RWPE1 (cell line): ENCODE measurements around the gene XRCC6.

ENCODE experiments used
- CTCF ChIA-PET: fragments of 350-600 bp; sonication (Branson Sonifier 250); formaldehyde crosslinking; extraction: SDS; loops from one replicate; lab custom pipeline; 2021; lab: Yijun Ruan, JAX
- POLR2A ChIA-PET: fragments of 400-600 bp; formaldehyde crosslinking; extraction: SDS; loops from one replicate; lab custom pipeline; 2020; ENCODE audit warnings: antibody characterized with exemption; ENCODE audit not compliant: low non-redundant PET; lab: Yijun Ruan, JAX
- DNase-seq: peaks from one replicate; pipeline ENCODE4 v3.0.0; 2012; ENCODE audit warnings: low spot score
- H3K27ac ChIP-seq: fragments of 450-650 bp; 2 replicates; pipeline ENCODE4 v1.5.1; 2017
- TF ChIP-seq, protein P1 (sequence below): fragments of 450-650 bp; conservative IDR thresholded peaks from 2 replicates; pipeline ENCODE4 v1.5.1; 2017; ENCODE audit warnings: low read depth, mild to moderate bottlenecking

Gene XRCC6

DNA sequence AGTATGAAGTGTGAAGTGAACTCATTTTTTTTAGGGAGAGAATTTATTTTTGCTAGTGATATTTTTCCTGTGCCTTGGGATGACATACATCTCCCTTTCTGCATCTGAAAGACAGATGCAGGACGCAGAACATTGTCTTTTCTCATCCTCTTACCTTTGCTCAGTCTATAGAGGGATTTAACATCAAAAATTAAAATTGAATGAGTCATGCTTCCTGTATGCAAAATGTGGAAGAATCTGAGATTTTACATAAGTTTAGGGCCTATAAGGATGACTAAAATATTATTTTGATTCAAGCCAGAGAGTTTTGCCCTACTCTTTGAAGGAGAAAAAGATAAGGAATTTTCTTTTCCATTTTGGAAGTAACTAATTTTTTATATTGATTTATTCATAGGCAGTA lies 27.3 kb downstream of the XRCC6 start:
- TF ChIP-seq, protein P1, sequence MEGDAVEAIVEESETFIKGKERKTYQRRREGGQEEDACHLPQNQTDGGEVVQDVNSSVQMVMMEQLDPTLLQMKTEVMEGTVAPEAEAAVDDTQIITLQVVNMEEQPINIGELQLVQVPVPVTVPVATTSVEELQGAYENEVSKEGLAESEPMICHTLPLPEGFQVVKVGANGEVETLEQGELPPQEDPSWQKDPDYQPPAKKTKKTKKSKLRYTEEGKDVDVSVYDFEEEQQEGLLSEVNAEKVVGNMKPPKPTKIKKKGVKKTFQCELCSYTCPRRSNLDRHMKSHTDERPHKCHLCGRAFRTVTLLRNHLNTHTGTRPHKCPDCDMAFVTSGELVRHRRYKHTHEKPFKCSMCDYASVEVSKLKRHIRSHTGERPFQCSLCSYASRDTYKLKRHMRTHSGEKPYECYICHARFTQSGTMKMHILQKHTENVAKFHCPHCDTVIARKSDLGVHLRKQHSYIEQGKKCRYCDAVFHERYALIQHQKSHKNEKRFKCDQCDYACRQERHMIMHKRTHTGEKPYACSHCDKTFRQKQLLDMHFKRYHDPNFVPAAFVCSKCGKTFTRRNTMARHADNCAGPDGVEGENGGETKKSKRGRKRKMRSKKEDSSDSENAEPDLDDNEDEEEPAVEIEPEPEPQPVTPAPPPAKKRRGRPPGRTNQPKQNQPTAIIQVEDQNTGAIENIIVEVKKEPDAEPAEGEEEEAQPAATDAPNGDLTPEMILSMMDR = no peak
- H3K27ac ChIP-seq = no peak overlapping the region
- CTCF ChIA-PET = no interaction called here
- DNase-seq = no peak
- POLR2A ChIA-PET = no interaction called here

GRCh38 chr22:41650229-41650628 lies 29.1 kb downstream of the XRCC6 start:
- POLR2A ChIA-PET = no interaction called here

GRCh38 chr22:41650821-41651220 lies 29.7 kb downstream of the XRCC6 start:
- no peak overlapping the region for H3K27ac ChIP-seq
- no peak for DNase-seq
- ChIA-PET CTCF (interaction anchor here (0.7 kb wide), 1 partner anchor 81 kb away, joined by 4 read pairs; no protein-coding TSS in a partner anchor), POLR2A (no interaction called here)
- TF ChIP-seq, protein P1 = no peak

More at GRCh38 chr22:41650229-41650628, 29.1 kb downstream of the XRCC6 start:
- no peak for DNase-seq
- H3K27ac ChIP-seq = no peak overlapping the region
- TF ChIP-seq, protein P1 = no peak
- CTCF ChIA-PET = interaction anchor here (0.7 kb wide), 1 partner anchor 16 kb away, joined by 3 read pairs; no protein-coding TSS in a partner anchor

DNA sequence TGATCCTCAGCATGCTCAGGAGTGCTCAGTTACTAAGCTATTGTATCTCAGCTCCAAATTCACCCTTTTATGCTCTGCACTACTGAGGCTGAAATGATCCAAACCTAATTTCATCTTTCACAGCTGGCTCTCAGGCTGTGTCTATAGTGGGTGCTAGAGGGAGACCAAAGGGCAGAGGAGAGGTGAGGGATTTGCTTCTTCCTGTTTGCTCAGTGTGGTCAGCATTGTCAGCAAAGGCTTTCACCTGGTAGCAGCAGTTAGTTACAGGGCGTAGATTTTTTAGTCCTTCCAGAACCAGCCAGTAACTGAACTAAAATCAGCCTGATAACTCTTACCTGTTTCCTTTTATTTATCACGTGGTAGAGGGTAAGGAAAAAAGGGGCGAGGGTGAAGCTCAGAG lies 33.2 kb downstream of the XRCC6 start:
- DNase-seq = no peak
- no peak overlapping the region for H3K27ac ChIP-seq
- POLR2A ChIA-PET = no interaction called here
- TF ChIP-seq, protein P1 = no peak
- CTCF ChIA-PET = interaction anchor here (1.2 kb wide), 1 partner anchor 92 kb away, joined by 3 read pairs; no protein-coding TSS in a partner anchor

GRCh38 chr22:41656556-41656955 lies 35.5 kb downstream of the XRCC6 start:
- TF ChIP-seq, protein P1 = no peak
- DNase-seq = no peak
- no peak overlapping the region for H3K27ac ChIP-seq
- CTCF ChIA-PET = interaction anchor here (0.7 kb wide), 1 partner anchor 11 kb away, joined by 3 read pairs; no protein-coding TSS in a partner anchor
- POLR2A ChIA-PET = interaction anchor here (0.5 kb wide), 1 partner anchor 17 kb away, joined by 3 read pairs; no protein-coding TSS in a partner anchor

GRCh38 chr22:41657709-41658108 lies 36.6 kb downstream of the XRCC6 start:
- ChIA-PET CTCF (no interaction called here), POLR2A (no interaction called here)
- DNase-seq = no peak
- H3K27ac ChIP-seq = peak overlapping the region; percentile 30; the same call in 1 of the 2 replicates
- TF ChIP-seq, protein P1 = no peak
